OCI-LY7 (cell line): Measurements from ENCODE around the gene ZNF555. TPM values are rescaled to one million over a fixed set of nuclear protein-coding genes. Genes with fewer than 3 reads are reported as not detected.

Source experiments
- BruUV-seq: library from RNA; stranded (reverse); fragments of 400-500 nt; replicated peaks from 2 replicates; lab custom pipeline; 2021; lab: Mats Ljungman, UMichigan
- CTCF ChIA-PET: fragments of 300-600 bp; sonication (Branson Sonifier 250); formaldehyde crosslinking; loops from one replicate; lab custom pipeline; 2022; ENCODE audit warnings: antibody characterized with exemption; ENCODE audit not compliant: unreplicated experiment; lab: Charles Lee
- POLR2A ChIA-PET: fragments of 300-600 bp; sonication (Branson Sonifier 250); formaldehyde crosslinking; loops from one replicate; lab custom pipeline; 2022; ENCODE audit warnings: antibody characterized with exemption; lab: Charles Lee
- DNase-seq: peaks from one replicate; pipeline ENCODE4 v3.0.0-alpha.2; 2015; ENCODE audit warnings: low spot score
- H2AFZ ChIP-seq: fragments of 200-600 bp; sonication (generic), shearing (Covaris generic); 2 replicates; pipeline ENCODE4 v1.6.1; 2014; ENCODE audit warnings: mild to moderate bottlenecking, antibody characterized with exemption, low read length, moderate library complexity
- H3K27ac ChIP-seq: fragments of 200-600 bp; sonication (generic); 2 replicates; pipeline ENCODE4 v1.5.1; 2014; ENCODE audit warnings: mixed run types, low read depth, mild to moderate bottlenecking, moderate library complexity, low read length, inconsistent platforms; ENCODE audit not compliant: poor library complexity, severe bottlenecking
- H3K36me3 ChIP-seq: fragments of 200-600 bp; sonication (generic); 2 replicates; pipeline ENCODE4 v1.6.1; 2014; ENCODE audit warnings: mild to moderate bottlenecking, antibody characterized with exemption, low read length, moderate library complexity, mixed read lengths; ENCODE audit not compliant: insufficient read depth
- H3K4me1 ChIP-seq: fragments of 200-600 bp; sonication (generic); 2 replicates; pipeline ENCODE4 v1.5.1; 2014; ENCODE audit warnings: mild to moderate bottlenecking, low read length; ENCODE audit not compliant: insufficient read depth, poor library complexity, severe bottlenecking
- H3K4me2 ChIP-seq: fragments of 200-600 bp; sonication (generic); 2 replicates; pipeline ENCODE4 v1.6.1; 2014; ENCODE audit warnings: mild to moderate bottlenecking, low read length
- H3K4me3 ChIP-seq: fragments of 200-600 bp; sonication (generic); 2 replicates; pipeline ENCODE4 v1.5.1; 2014; ENCODE audit warnings: mild to moderate bottlenecking, low read depth, low read length; ENCODE audit not compliant: poor library complexity, severe bottlenecking
- H3K79me2 ChIP-seq: fragments of 200-600 bp; sonication (generic); 2 replicates; pipeline ENCODE4 v1.6.1; 2016; ENCODE audit warnings: low read depth, mild to moderate bottlenecking, low read length, moderate library complexity, mixed read lengths; ENCODE audit not compliant: insufficient read depth
- H3K9me2 ChIP-seq: fragments of 200-600 bp; sonication (generic); 2 replicates; pipeline ENCODE4 v1.6.1; 2016; ENCODE audit warnings: mild to moderate bottlenecking, low read length, mixed read lengths; ENCODE audit not compliant: insufficient read depth
- H3K9me3 ChIP-seq: fragments of 200-600 bp; sonication (generic); 2 replicates; pipeline ENCODE4 v1.6.1; 2014; ENCODE audit warnings: mild to moderate bottlenecking, mixed run types, low read length, mixed read lengths
- H4K20me1 ChIP-seq: fragments of 200-600 bp; sonication (generic); 2 replicates; pipeline ENCODE4 v1.6.1; 2014; ENCODE audit warnings: mild to moderate bottlenecking, antibody characterized with exemption, low read length, moderate library complexity, mixed read lengths; ENCODE audit not compliant: insufficient read depth
- CTCF ChIP-seq: fragments of 200-600 bp; sonication (generic); conservative IDR thresholded peaks from 2 replicates; pipeline ENCODE4 v1.5.1; 2014; ENCODE audit warnings: mild to moderate bottlenecking, antibody characterized with exemption, low read length, moderate library complexity, mixed read lengths
- EZH2phosphoT487 ChIP-seq: fragments of 200-600 bp; sonication (generic); IDR thresholded peaks from 2 replicates; pipeline ENCODE4 v1.6.1; 2018; ENCODE audit warnings: low read depth, borderline replicate concordance, mild to moderate bottlenecking, mixed run types, antibody characterized with exemption, low read length, moderate library complexity, mixed read lengths
- intact Hi-C: fragments of 100-400 bp; cut with micrococcal nuclease; formaldehyde crosslinking; loops from one replicate; pipeline ENCODE4 v1.10.0; 2022; ENCODE audit not compliant: unreplicated experiment
- total RNA-seq, 2 experiments: library from RNA; depleted of rRNA in 1 of 2; stranded (reverse); fragments of >200 nt in 1 of 2; shearing (Covaris generic) in 1 of 2; gene quantifications; 2 replicates each; pipeline ENCODE4 v1.2.3, GENCODE V29; 2014 to 2022

ZNF555 gene
- total RNA-seq, 2 experiments from 2014 or later, result 2.4 to 5.1 TPM

GRCh38 chr19:2802826-2803225 lies 38.4 kb upstream of the ZNF555 start:
- no peak overlapping the region for H2AFZ ChIP-seq
- no peak for TF ChIP-seq CTCF
- TF ChIP-seq EZH2phosphoT487, result no peak
- no peaks in the 10 kb centered on the region; the same call in 1 of the 2 replicates for H4K20me1 ChIP-seq
- no peak overlapping the region for H3K27ac ChIP-seq
- no peak overlapping the region for H3K4me2 ChIP-seq
- H3K4me3 ChIP-seq, result no peak overlapping the region
- BruUV-seq, result no TSS peak
- intact Hi-C loops, result no loop called here
- no peaks in the 10 kb centered on the region for H3K79me2 ChIP-seq
- CTCF ChIA-PET, result no interaction called here
- peaks cover 92% of the 10 kb centered on the region for H3K36me3 ChIP-seq
- no peaks in the 10 kb centered on the region for H3K4me1 ChIP-seq
- POLR2A ChIA-PET, result no interaction called here
- no peaks in the 10 kb centered on the region for H3K9me3 ChIP-seq
- DNase-seq, result no peak
- no peaks in the 10 kb centered on the region for H3K9me2 ChIP-seq

- no TSS peak for BruUV-seq
- POLR2A ChIA-PET, result no interaction called here
These were observed 37.7 kb upstream of the ZNF555 start for GRCh38 chr19:2803486-2804155.

More at GRCh38 chr19:2803486-2804155, 37.7 kb upstream of the ZNF555 start:
- no peaks in the 10 kb centered on the region for H3K9me3 ChIP-seq
- intact Hi-C loops, result no loop called here
- no peak for DNase-seq
- H3K4me3 ChIP-seq, result no peak overlapping the region
- CTCF ChIA-PET, result interaction anchor here (0.6 kb wide), 1 partner anchor 471 kb away, joined by 3 read pairs; no protein-coding TSS in a partner anchor
- H3K27ac ChIP-seq, result no peak overlapping the region
- no peak for TF ChIP-seq EZH2phosphoT487
- TF ChIP-seq CTCF, result no peak
- no peak overlapping the region for H2AFZ ChIP-seq
- H3K4me1 ChIP-seq, result no peaks in the 10 kb centered on the region
- H3K79me2 ChIP-seq, result no peaks in the 10 kb centered on the region
- no peaks in the 10 kb centered on the region for H3K9me2 ChIP-seq
- peaks cover 92% of the 10 kb centered on the region for H3K36me3 ChIP-seq
- H4K20me1 ChIP-seq, result no peaks in the 10 kb centered on the region
- H3K4me2 ChIP-seq, result no peak overlapping the region
